Measurements from ENCODE around the gene BEX3.

DNA sequence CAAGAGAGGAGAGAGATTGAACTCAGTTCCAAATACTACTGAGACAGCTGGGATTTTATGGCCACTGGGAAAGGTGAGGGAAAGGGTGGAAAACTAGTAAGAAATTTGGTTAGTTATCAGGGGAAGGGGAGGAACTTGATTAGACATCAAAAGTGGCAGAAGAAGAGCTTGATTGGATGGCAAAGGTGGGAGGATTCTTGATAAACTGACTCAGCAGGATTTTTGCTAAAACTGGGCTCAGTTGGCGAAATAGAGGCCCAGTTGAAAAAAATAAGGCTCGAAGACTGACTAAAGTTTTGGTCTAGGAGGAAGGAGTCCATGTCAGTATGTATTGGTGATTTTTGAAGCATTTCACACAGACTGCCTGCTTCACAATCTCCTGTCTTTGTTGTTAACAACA lies 10.0 kb downstream of the BEX3 start:
- TF ChIP-seq EZH2phosphoT487 (IDR thresholded peaks at IDR 0.05; ENCODE audit: insufficient read depth, low read depth) (no peak), EZH2 (IDR thresholded peaks at IDR 0.05; ENCODE audit: insufficient read depth, poor library complexity, severe bottlenecking) (no peak)

Measured in GM23248 (cell line).